ENCODE measurements around the gene C20orf202.
"Not testable (repeated sequence)": the region's sequence is repeated elsewhere in the genome, so short reads cannot be mapped to it uniquely, and the experiment has no call there.

The C20orf202 gene

GRCh38 chr20:1241456-1241855 is 38.2 kb downstream of the C20orf202 start:
- no peaks in the 10 kb centered on the region for H3K9me3 ChIP-seq
- H3K4me1 ChIP-seq (ENCODE audit: control insufficient read depth in 1 of 2, insufficient read depth in 1 of 2, low read depth in 1 of 2, low read length in 1 of 2), result no peaks in the 10 kb centered on the region
- no peaks in the 10 kb centered on the region for H3K36me3 ChIP-seq
- peaks cover 91% of the 10 kb centered on the region for H3K27me3 ChIP-seq
- no peak overlapping the region for H3K4me3 ChIP-seq (ENCODE audit: low read depth in 1 of 2, low read length in 1 of 2)
- H3K27ac ChIP-seq, result no peak overlapping the region
- TF ChIP-seq CTCF (IDR thresholded peaks at IDR 0.05), result no peak

GRCh38 chr20:1242099-1242498 is 38.8 kb downstream of the C20orf202 start:
- H3K27ac ChIP-seq, result no peak overlapping the region
- no peak overlapping the region for H3K4me3 ChIP-seq (ENCODE audit: low read depth in 1 of 2, low read length in 1 of 2)
- H3K4me1 ChIP-seq (ENCODE audit: control insufficient read depth in 1 of 2, insufficient read depth in 1 of 2, low read depth in 1 of 2, low read length in 1 of 2), result no peaks in the 10 kb centered on the region
- H3K9me3 ChIP-seq, result no peaks in the 10 kb centered on the region
- no peak for TF ChIP-seq CTCF (IDR thresholded peaks at IDR 0.05)
- no peaks in the 10 kb centered on the region for H3K36me3 ChIP-seq
- peaks cover 90% of the 10 kb centered on the region for H3K27me3 ChIP-seq

- TF ChIP-seq CTCF (IDR thresholded peaks at IDR 0.05), result no peak
- no peak overlapping the region for H3K4me3 ChIP-seq (ENCODE audit: low read depth in 1 of 2, low read length in 1 of 2)
- H3K27me3 ChIP-seq, result peaks cover 90% of the 10 kb centered on the region
- H3K27ac ChIP-seq, result no peak overlapping the region
- no peaks in the 10 kb centered on the region for H3K36me3 ChIP-seq
- H3K4me1 ChIP-seq (ENCODE audit: control insufficient read depth in 1 of 2, insufficient read depth in 1 of 2, low read depth in 1 of 2, low read length in 1 of 2), result no peaks in the 10 kb centered on the region
- no peaks in the 10 kb centered on the region for H3K9me3 ChIP-seq
These were observed 39.3 kb downstream of the C20orf202 start for GRCh38 chr20:1242530-1242929.

GRCh38 chr20:1245578-1245977 is 42.3 kb downstream of the C20orf202 start:
- peaks cover 64% of the 10 kb centered on the region for H3K27me3 ChIP-seq
- H3K9me3 ChIP-seq, result no peaks in the 10 kb centered on the region
- no peak for TF ChIP-seq CTCF (IDR thresholded peaks at IDR 0.05)

GRCh38 chr20:1247689-1248088 is 44.4 kb downstream of the C20orf202 start:
- Histone ChIP-seq H3K27ac (no peak overlapping the region), H3K9me3 (no peaks in the 10 kb centered on the region), H3K4me3 (ENCODE audit: low read depth in 1 of 2, low read length in 1 of 2) (no peak overlapping the region), H3K36me3 (no peaks in the 10 kb centered on the region), H3K4me1 (ENCODE audit: control insufficient read depth in 1 of 2, insufficient read depth in 1 of 2, low read depth in 1 of 2, low read length in 1 of 2) (no peaks in the 10 kb centered on the region), H3K27me3 (peaks cover 62% of the 10 kb centered on the region)
- TF ChIP-seq CTCF (IDR thresholded peaks at IDR 0.05), result no peak

More at GRCh38 chr20:1245578-1245977, 42.3 kb downstream of the C20orf202 start:
- Histone ChIP-seq H3K4me3 (ENCODE audit: low read depth in 1 of 2, low read length in 1 of 2) (no peak overlapping the region), H3K27ac (no peak overlapping the region), H3K4me1 (ENCODE audit: control insufficient read depth in 1 of 2, insufficient read depth in 1 of 2, low read depth in 1 of 2, low read length in 1 of 2) (no peaks in the 10 kb centered on the region), H3K36me3 (no peaks in the 10 kb centered on the region)

- H3K27me3 ChIP-seq, result peaks cover 66% of the 10 kb centered on the region
- not testable (repeated sequence) for H3K9me3 ChIP-seq
These were observed 47.0 kb downstream of the C20orf202 start for GRCh38 chr20:1250282-1250681.

More at GRCh38 chr20:1250282-1250681, 47.0 kb downstream of the C20orf202 start:
- H3K4me3 ChIP-seq (ENCODE audit: low read depth in 1 of 2, low read length in 1 of 2); H3K4me1 ChIP-seq (ENCODE audit: control insufficient read depth in 1 of 2, insufficient read depth in 1 of 2, low read depth in 1 of 2, low read length in 1 of 2); H3K27ac ChIP-seq; H3K36me3 ChIP-seq: not testable (repeated sequence)
